ENCODE results near the gene HSD11B1. TPM values are rescaled to one million over a fixed set of nuclear protein-coding genes. Genes with fewer than 3 reads are reported as not detected.

HSD11B1 gene
- total RNA-seq: 1 to 10 TPM; 5.6 to 6.8 TPM
- long read RNA-seq, partial matches to known transcripts: 0 of 1 reads
- long read RNA-seq, other reads (novel, unspliced or antisense): 0 of 1 reads

- DNase-seq (peak; percentile 75), ATAC-seq (peak; percentile 94 to 96)
- intact Hi-C loops (cut with DNase I): no loop called here
Measured at GRCh38 chr1:209704584-209704983, at the start of gene HSD11B1. Gene HSD11B1, plus strand, starts transcription at chr1:209704846. Its CDS starts 97 bp downstream, at chr1:209704943.

GRCh38 chr1:209655411-209656231, 49.0 kb upstream of the HSD11B1 start:
- DNase-seq (no peak), ATAC-seq (no peak)
- intact Hi-C loops (cut with DNase I): no loop called here

- intact Hi-C loops (cut with DNase I): no loop called here
- DNase-seq (no peak), ATAC-seq (peak in 1 of 2 donors; percentile 22)
Measured at GRCh38 chr1:209657140-209657879, 47.3 kb upstream of the HSD11B1 start.

DNA sequence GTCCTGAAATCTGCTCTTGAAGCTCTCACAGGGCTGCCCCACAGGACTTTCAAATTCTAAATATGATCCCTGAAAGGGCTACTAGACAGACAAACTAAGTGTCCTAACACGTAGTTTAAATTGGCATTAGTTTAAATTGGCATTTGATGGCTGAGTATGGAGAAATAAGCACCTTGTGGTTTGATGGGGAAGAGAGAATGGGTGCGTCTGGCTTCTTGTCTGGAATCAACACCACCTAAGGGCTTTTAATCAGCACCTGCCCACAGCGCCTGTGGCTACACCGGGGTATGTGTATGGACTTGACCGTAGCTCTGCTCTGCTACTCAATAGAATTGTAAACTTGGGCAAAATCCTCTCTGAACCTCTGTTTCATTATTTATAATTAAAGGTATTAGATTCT, 46.7 kb upstream of the HSD11B1 start:
- no peak for DNase-seq
- no peak for ATAC-seq
- intact Hi-C loops (cut with DNase I): no loop called here

GRCh38 chr1:209659909-209660308, 44.7 kb upstream of the HSD11B1 start:
- peak in 1 of 2 donors; percentile 12 for ATAC-seq
- intact Hi-C loops (cut with DNase I): no loop called here
- DNase-seq: no peak

GRCh38 chr1:209661071-209661470, 43.6 kb upstream of the HSD11B1 start:
- intact Hi-C loops (cut with DNase I): no loop called here
- DNase-seq (no peak), ATAC-seq (no peak)

DNA sequence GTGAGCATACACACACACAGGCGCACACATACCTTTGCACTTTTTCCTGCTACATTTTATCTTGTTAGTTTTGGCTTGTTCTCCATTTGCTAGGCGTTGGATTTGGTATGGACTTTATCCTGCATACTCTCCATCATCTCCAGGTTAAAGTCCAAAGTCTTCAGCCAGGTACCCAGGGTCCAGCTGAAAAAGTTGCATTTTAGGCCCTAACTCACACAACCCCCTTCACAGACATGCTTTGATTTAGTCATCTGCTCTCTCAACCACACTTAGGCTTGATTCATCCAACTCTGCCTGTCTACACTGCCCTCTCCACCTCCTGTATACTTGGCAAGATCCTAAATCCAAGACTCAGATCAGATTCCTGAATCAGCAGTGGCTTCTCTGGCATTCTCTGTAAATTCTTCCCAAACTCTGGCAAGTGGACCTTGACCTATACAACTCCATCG, 41.7 kb upstream of the HSD11B1 start:
- no peak for ATAC-seq

GRCh38 chr1:209667103-209667502, 37.5 kb upstream of the HSD11B1 start:
- intact Hi-C loops (cut with DNase I): no loop called here
- DNase-seq: no peak
- ATAC-seq: no peak

More for the DNA sequence above, 41.7 kb upstream of the HSD11B1 start:
- intact Hi-C loops (cut with DNase I): no loop called here
- DNase-seq: no peak

DNA sequence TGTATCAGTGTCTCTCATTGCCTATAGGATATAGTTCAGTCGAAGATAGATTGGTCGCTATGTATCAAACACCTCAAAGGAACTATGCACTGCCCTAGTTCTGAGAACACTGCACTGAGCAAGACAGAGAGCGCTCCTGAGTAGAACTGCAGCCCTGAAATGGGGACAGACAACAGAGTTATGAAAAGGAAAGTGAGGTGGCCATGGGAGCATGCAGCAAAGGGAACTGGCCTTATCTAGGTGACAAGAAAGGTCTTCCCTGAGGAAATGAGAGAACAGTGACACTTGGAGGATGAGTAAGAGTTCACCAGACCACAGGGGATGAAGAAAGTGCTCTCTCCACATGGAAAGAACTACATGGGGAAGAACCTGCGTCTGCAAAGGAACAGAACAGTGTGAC, 36.9 kb upstream of the HSD11B1 start:
- intact Hi-C loops (cut with DNase I): no loop called here
- ATAC-seq (no peak), DNase-seq (no peak)

DNA sequence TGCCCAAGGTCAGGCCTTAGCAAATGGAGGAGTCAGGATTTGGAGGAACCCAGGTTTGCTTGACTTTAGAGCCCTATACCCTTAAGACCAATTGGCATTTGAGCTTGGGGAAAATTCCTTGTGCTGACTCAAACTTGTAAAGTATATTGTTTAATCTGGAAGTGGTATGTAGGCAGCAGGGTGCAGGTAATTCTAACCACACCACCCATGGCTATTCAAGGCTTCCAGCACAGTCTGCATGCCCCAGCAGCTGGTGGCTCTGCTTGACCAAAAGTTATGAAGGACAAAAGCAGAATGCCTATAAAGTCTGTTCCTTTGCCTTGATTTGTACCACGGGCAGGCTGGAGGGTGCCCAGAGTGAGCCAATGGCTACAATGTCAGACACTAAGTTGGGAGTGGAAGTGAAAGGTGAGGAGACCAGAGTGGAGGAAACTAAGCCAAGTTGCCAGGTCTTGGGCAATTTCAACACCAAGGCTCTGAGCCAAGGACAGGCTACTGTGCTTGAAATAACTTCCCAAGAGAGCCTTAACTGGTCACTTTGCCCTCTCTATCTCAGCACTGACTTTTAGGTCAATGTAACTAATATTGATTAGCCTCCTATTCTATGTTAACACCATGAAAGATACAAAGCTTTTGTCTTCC, 34.1 kb upstream of the HSD11B1 start:
- DNase-seq (no peak), ATAC-seq (peak in 1 of 2 donors; percentile 2)
- intact Hi-C loops (cut with DNase I): no loop called here

GRCh38 chr1:209672705-209673630, 31.7 kb upstream of the HSD11B1 start:
- intact Hi-C loops (cut with DNase I): no loop called here
- ATAC-seq (no peak), DNase-seq (no peak)

- DNase-seq: no peak
- intact Hi-C loops (cut with DNase I): no loop called here
- ATAC-seq: peak in 1 of 2 donors; percentile 13
Measured at GRCh38 chr1:209673631-209674417, 30.8 kb upstream of the HSD11B1 start.

DNA sequence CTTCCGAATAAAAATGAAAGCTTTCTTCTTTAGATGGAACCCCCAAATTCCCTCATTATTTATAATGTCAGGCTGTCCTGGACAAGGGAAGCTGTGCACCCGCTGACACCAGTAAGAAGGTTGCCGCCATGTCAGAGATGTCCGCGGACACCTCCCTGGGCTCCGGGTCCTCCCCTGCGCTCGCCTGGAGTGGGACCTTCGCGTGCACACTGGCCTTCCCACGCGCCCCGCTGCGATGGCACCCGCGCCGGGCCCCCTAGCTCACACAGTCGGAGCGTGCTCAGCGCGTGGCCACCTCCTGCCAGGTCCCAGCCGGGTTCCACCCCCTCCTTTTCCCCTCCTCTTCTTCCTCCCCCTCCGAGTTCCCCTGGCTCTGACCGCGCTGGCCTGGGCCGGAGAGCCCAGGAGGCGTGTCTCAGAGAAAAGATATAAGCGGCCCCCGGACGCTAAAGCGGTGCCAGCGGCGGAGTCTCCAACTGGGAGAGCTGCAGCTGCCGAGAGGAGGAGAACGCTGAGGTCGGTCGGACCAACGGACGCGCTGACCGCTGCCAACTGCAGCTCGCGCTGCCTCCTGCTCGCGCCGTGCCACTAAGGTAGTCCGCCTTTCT, 29.6 kb upstream of the HSD11B1 start, which contains the start of gene G0S2:
G0S2 (plus strand) TSS at position 456 of the 608 bp plus-strand sequence. CDS start 273 bp downstream, outside the sequence.
- ATAC-seq: peak; percentile 85 to 92
- peak; percentile 81 for DNase-seq
- intact Hi-C loops (cut with DNase I): no loop called here

- ATAC-seq (peak; percentile 17 to 70), DNase-seq (peak; percentile 51)
- intact Hi-C loops (cut with DNase I): no loop called here
Measured at GRCh38 chr1:209675565-209676154, 29.0 kb upstream of the HSD11B1 start.

GRCh38 chr1:209678981-209679539, 25.6 kb upstream of the HSD11B1 start:
- no peak for ATAC-seq
- intact Hi-C loops (cut with DNase I): no loop called here
- no peak for DNase-seq

- ATAC-seq (no peak), DNase-seq (no peak)
- intact Hi-C loops (cut with DNase I): loop anchor here in 1 of 2 donors (10.0 kb wide), 1 partner anchor 61 kb away; no protein-coding TSS in a partner anchor
Measured at GRCh38 chr1:209685821-209686220, 18.8 kb upstream of the HSD11B1 start.
